ENCODE results near the gene SLC12A8. TPM values are rescaled to one million over a fixed set of nuclear protein-coding genes. Genes with fewer than 3 reads are reported as not detected.

The SLC12A8 gene
- total RNA-seq, 2 experiments from 2014 or later, result 1.1 to 1.6 TPM

- POLR2A ChIA-PET, result interaction anchor here (0.5 to 2.5 kb wide), 4 partner anchors 15 to 89 kb away, joined by 3 to 7 read pairs (median 4); no protein-coding TSS in a partner anchor
- H3K4me3 Mint-ChIP-seq, result peak overlapping the region; percentile 60
- peaks cover 22% of the 10 kb centered on the region for H3K27me3 Mint-ChIP-seq
- intact Hi-C loops (cut with micrococcal nuclease), result loop anchor here (5.0 kb wide), 1 partner anchor 89 kb away; no protein-coding TSS in a partner anchor
- peaks cover 4% of the 10 kb centered on the region for H3K9me3 Mint-ChIP-seq
- H3K4me1 Mint-ChIP-seq (ENCODE audit: low read depth), result peaks cover 41% of the 10 kb centered on the region
- peaks cover 3% of the 10 kb centered on the region for H3K36me3 Mint-ChIP-seq (ENCODE audit: low read depth)
- TF ChIP-seq, protein P1, sequence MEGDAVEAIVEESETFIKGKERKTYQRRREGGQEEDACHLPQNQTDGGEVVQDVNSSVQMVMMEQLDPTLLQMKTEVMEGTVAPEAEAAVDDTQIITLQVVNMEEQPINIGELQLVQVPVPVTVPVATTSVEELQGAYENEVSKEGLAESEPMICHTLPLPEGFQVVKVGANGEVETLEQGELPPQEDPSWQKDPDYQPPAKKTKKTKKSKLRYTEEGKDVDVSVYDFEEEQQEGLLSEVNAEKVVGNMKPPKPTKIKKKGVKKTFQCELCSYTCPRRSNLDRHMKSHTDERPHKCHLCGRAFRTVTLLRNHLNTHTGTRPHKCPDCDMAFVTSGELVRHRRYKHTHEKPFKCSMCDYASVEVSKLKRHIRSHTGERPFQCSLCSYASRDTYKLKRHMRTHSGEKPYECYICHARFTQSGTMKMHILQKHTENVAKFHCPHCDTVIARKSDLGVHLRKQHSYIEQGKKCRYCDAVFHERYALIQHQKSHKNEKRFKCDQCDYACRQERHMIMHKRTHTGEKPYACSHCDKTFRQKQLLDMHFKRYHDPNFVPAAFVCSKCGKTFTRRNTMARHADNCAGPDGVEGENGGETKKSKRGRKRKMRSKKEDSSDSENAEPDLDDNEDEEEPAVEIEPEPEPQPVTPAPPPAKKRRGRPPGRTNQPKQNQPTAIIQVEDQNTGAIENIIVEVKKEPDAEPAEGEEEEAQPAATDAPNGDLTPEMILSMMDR (IDR thresholded peaks at IDR 0.05), result no peak
- CTCF ChIA-PET, result interaction anchor here (0.9 to 1.7 kb wide), 4 partner anchors 9 to 21 kb away, joined by 4 to 5 read pairs (median 4); no protein-coding TSS in a partner anchor
- peak overlapping the region; percentile 90 for H3K27ac Mint-ChIP-seq
- DNase-seq (peak; percentile 17), ATAC-seq (peak; percentile 69)
Measured at GRCh38 chr3:125140818-125141595, 71.5 kb downstream of the SLC12A8 start.

GRCh38 chr3:125140011-125140817 is 72.3 kb downstream of the SLC12A8 start:
- Mint-ChIP-seq H3K27me3 (peaks cover 24% of the 10 kb centered on the region), H3K4me3 (no peak overlapping the region), H3K27ac (peak overlapping the region; percentile 7), H3K4me1 (ENCODE audit: low read depth) (peaks cover 41% of the 10 kb centered on the region), H3K36me3 (ENCODE audit: low read depth) (peaks cover 3% of the 10 kb centered on the region), H3K9me3 (peaks cover 4% of the 10 kb centered on the region)
- ATAC-seq (no peak), DNase-seq (no peak)
- CTCF ChIA-PET, result interaction anchor here (0.9 to 1.7 kb wide), 3 partner anchors 10 to 14 kb away, joined by 4 to 5 read pairs (median 4); no protein-coding TSS in a partner anchor
- POLR2A ChIA-PET, result interaction anchor here (0.5 to 2.5 kb wide), 4 partner anchors 14 to 88 kb away, joined by 3 to 7 read pairs (median 4); no protein-coding TSS in a partner anchor
- intact Hi-C loops (cut with micrococcal nuclease), result loop anchor here (5.0 kb wide), 1 partner anchor 88 kb away; no protein-coding TSS in a partner anchor
- TF ChIP-seq, protein P1 (IDR thresholded peaks at IDR 0.05), result no peak

- peaks cover 25% of the 10 kb centered on the region for H3K27me3 Mint-ChIP-seq
- H3K4me1 Mint-ChIP-seq (ENCODE audit: low read depth), result peaks cover 41% of the 10 kb centered on the region
- peaks cover 3% of the 10 kb centered on the region for H3K36me3 Mint-ChIP-seq (ENCODE audit: low read depth)
- TF ChIP-seq, protein P1 (IDR thresholded peaks at IDR 0.05), result no peak
- CTCF ChIA-PET, result no interaction called here
- POLR2A ChIA-PET, result interaction anchor here (1.5 to 1.8 kb wide), 2 partner anchors 14 to 19 kb away, joined by 3 to 6 read pairs; no protein-coding TSS in a partner anchor
- H3K9me3 Mint-ChIP-seq, result peaks cover 4% of the 10 kb centered on the region
- intact Hi-C loops (cut with micrococcal nuclease), result no loop called here
- H3K27ac Mint-ChIP-seq, result no peak overlapping the region
- ATAC-seq (no peak), DNase-seq (no peak)
- H3K4me3 Mint-ChIP-seq, result no peak overlapping the region
Measured at GRCh38 chr3:125139386-125139785, 73.2 kb downstream of the SLC12A8 start.

DNA sequence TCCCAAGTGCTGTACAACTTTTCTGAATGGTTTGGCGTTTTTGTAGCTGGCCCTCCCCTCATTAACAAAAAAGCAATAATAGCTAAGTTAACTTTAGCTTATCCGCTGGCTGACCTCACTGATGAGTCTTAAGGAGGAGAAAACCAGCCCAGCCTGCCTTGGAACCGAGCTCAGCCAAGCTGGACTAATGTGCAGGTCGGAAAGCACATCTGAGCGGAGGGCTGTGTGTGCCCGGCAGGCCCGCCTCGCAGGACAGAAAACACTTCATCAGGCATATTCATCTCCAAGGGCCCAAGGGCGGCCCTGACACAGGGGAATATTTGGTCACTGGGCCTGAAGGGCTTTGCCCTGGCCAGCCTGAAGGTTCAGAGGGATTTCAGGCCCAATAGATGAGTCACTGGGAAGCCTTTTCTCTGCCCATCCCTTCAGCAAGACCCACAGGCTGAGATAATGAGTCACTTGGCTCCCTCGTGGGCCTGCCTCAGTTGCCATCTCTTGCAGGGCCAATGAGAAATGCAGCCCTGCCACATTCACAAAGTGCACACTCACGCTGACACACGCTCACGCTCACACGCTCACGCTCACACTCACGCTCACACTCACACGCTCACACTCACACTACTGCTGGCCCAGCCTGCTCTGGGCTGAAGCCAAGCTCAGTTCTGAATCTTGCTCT is 75.1 kb downstream of the SLC12A8 start:
- Mint-ChIP-seq H3K4me1 (ENCODE audit: low read depth) (peaks cover 37% of the 10 kb centered on the region), H3K27me3 (peaks cover 19% of the 10 kb centered on the region), H3K9me3 (peaks cover 4% of the 10 kb centered on the region), H3K4me3 (no peak overlapping the region), H3K36me3 (ENCODE audit: low read depth) (peaks cover 3% of the 10 kb centered on the region), H3K27ac (no peak overlapping the region)
- intact Hi-C loops (cut with micrococcal nuclease), result no loop called here
- DNase-seq (no peak), ATAC-seq (no peak)
- POLR2A ChIA-PET, result no interaction called here
- CTCF ChIA-PET, result interaction anchor here (1.0 kb wide), 1 partner anchor 10 kb away, joined by 3 read pairs; no protein-coding TSS in a partner anchor
- TF ChIP-seq, protein P1 (IDR thresholded peaks at IDR 0.05), result no peak
